Measurements from ENCODE around the gene ZC3H18.
A peak's percentile ranks its signal among the peaks of the same experiment; 100 is the strongest.

Gene ZC3H18

GRCh38 chr16:88642881-88643643 is 72.9 kb downstream of the ZC3H18 start:
- no peak for DNase-seq

- no peak for DNase-seq
These were observed 73.4 kb downstream of the ZC3H18 start for GRCh38 chr16:88643644-88643932.

GRCh38 chr16:88645455-88645854 is 75.3 kb downstream of the ZC3H18 start:
- no peak for DNase-seq

GRCh38 chr16:88645941-88646340 is 75.7 kb downstream of the ZC3H18 start:
- DNase-seq, result no peak

- DNase-seq, result no peak
These were observed 76.3 kb downstream of the ZC3H18 start for GRCh38 chr16:88646345-88647034.

- no peak for DNase-seq
These were observed 77.2 kb downstream of the ZC3H18 start for GRCh38 chr16:88647178-88648070.

- DNase-seq, result no peak
These were observed 79.2 kb downstream of the ZC3H18 start for GRCh38 chr16:88649195-88649923.

GRCh38 chr16:88649924-88650748 is 79.9 kb downstream of the ZC3H18 start:
- no peak for DNase-seq

- peak; percentile 80 for DNase-seq
These were observed 80.6 kb downstream of the ZC3H18 start, which contains the start of gene CYBA for GRCh38 chr16:88650749-88651275. Gene CYBA (minus strand): TSS chr16:88651053. CDS start chr16:88651013, 40 bp downstream.

GRCh38 chr16:88651276-88651988 is 81.2 kb downstream of the ZC3H18 start:
- peak; percentile 55 for DNase-seq

GRCh38 chr16:88651989-88652761 is 82.0 kb downstream of the ZC3H18 start:
- DNase-seq, result no peak

GRCh38 chr16:88652762-88653063 is 82.5 kb downstream of the ZC3H18 start:
- DNase-seq, result no peak

GRCh38 chr16:88653101-88653500 is 82.9 kb downstream of the ZC3H18 start:
- no peak for DNase-seq

- DNase-seq, result no peak
These were observed 83.6 kb downstream of the ZC3H18 start for GRCh38 chr16:88653596-88654362.

- DNase-seq, result no peak
These were observed 84.3 kb downstream of the ZC3H18 start for GRCh38 chr16:88654363-88655052.

GRCh38 chr16:88655053-88655732 is 85.0 kb downstream of the ZC3H18 start:
- DNase-seq, result no peak

- DNase-seq, result no peak
These were observed 85.6 kb downstream of the ZC3H18 start for GRCh38 chr16:88655733-88656281.

All from activated effector memory CD4-positive, alpha-beta T cell treated with Interleukin-2 at 50 U/mL for 16 hours (primary cell).